H9 (cell line): ENCODE measurements around the gene CERS3. TPM values are rescaled to one million over a fixed set of nuclear protein-coding genes. Genes with fewer than 3 reads are reported as not detected.

Experiments used
- DNase-seq: peaks from one replicate; pipeline ENCODE4 v3.0.0-alpha.2; 2017
- H2AFZ ChIP-seq: one replicate; pipeline ENCODE4 v1.6.1; 2013; ENCODE audit warnings: mild to moderate bottlenecking, low read length, control low read depth, moderate library complexity
- H2AK5ac ChIP-seq: 2 replicates; pipeline ENCODE4 v1.6.1; 2013; ENCODE audit warnings: low read length, control low read depth, mixed read lengths; ENCODE audit not compliant: insufficient read length
- H2BK120ac ChIP-seq: one replicate; pipeline ENCODE4 v1.6.1; 2013; ENCODE audit warnings: low read depth, mild to moderate bottlenecking, low read length, control low read depth, inconsistent platforms; ENCODE audit not compliant: poor library complexity, severe bottlenecking
- H2BK12ac ChIP-seq: 2 replicates; pipeline ENCODE4 v1.6.1; 2013; ENCODE audit warnings: low read length, control low read depth, mixed read lengths, low read depth; ENCODE audit not compliant: insufficient read length
- H2BK15ac ChIP-seq: 2 replicates; pipeline ENCODE4 v1.6.1; 2013; ENCODE audit warnings: low read depth, low read length, control low read depth
- H2BK20ac ChIP-seq: one replicate; pipeline ENCODE4 v1.6.1; 2013; ENCODE audit warnings: low read depth, mild to moderate bottlenecking, low read length, control low read depth, inconsistent platforms; ENCODE audit not compliant: poor library complexity, severe bottlenecking
- H2BK5ac ChIP-seq: 2 replicates; pipeline ENCODE4 v1.6.1; 2013; ENCODE audit warnings: low read length, control low read depth, mixed read lengths; ENCODE audit not compliant: insufficient read length
- H3K14ac ChIP-seq: 2 replicates; pipeline ENCODE4 v1.6.1; 2013; ENCODE audit warnings: low read length, control low read depth; ENCODE audit not compliant: insufficient read depth
- H3K18ac ChIP-seq: 2 replicates; pipeline ENCODE4 v1.6.1; 2013; ENCODE audit warnings: low read depth, mild to moderate bottlenecking, mixed read lengths, low read length, control low read depth; ENCODE audit not compliant: insufficient read length
- H3K23ac ChIP-seq: 2 replicates; pipeline ENCODE4 v1.6.1; 2013; ENCODE audit warnings: low read length, control low read depth, mixed read lengths, low read depth; ENCODE audit not compliant: insufficient read length
- H3K23me2 ChIP-seq: 2 replicates; pipeline ENCODE4 v1.6.1; 2013; ENCODE audit warnings: low read depth, mild to moderate bottlenecking, mixed read lengths, low read length, control low read depth; ENCODE audit not compliant: insufficient read length, poor library complexity, severe bottlenecking
- H3K27ac ChIP-seq: 2 replicates; pipeline ENCODE4 v1.5.1; 2013; ENCODE audit warnings: low read length, control low read depth, mixed read lengths, low read depth; ENCODE audit not compliant: insufficient read length
- H3K27me3 ChIP-seq: 2 replicates; pipeline ENCODE4 v1.6.1; 2013; ENCODE audit warnings: low read length, control low read depth, inconsistent platforms; ENCODE audit not compliant: insufficient read depth
- H3K4ac ChIP-seq: 2 replicates; pipeline ENCODE4 v1.6.1; 2013; ENCODE audit warnings: low read depth, mild to moderate bottlenecking, control low read depth, inconsistent platforms, low read length, moderate library complexity
- H3K4me1 ChIP-seq: 2 replicates; pipeline ENCODE4 v1.6.1; 2013; ENCODE audit warnings: low read length, control low read depth, inconsistent platforms; ENCODE audit not compliant: insufficient read depth
- H3K4me2 ChIP-seq: 2 replicates; pipeline ENCODE4 v1.6.1; 2013; ENCODE audit warnings: low read length, control low read depth, mixed read lengths; ENCODE audit not compliant: insufficient read length, insufficient read depth
- H3K56ac ChIP-seq: 2 replicates; pipeline ENCODE4 v1.6.1; 2013; ENCODE audit warnings: low read depth, mild to moderate bottlenecking, mixed read lengths, low read length, control low read depth; ENCODE audit not compliant: insufficient read length
- H3K79me1 ChIP-seq: 2 replicates; pipeline ENCODE4 v1.6.1; 2013; ENCODE audit warnings: low read depth, mild to moderate bottlenecking, moderate library complexity, low read length, control low read depth, inconsistent platforms; ENCODE audit not compliant: insufficient read depth, poor library complexity, severe bottlenecking
- H3K79me2 ChIP-seq: 2 replicates; pipeline ENCODE4 v1.6.1; 2013; ENCODE audit warnings: low read length, control low read depth, inconsistent platforms; ENCODE audit not compliant: insufficient read depth
- H3K9ac ChIP-seq: 2 replicates; pipeline ENCODE4 v1.6.1; 2013; ENCODE audit warnings: low read length, control low read depth, mixed read lengths; ENCODE audit not compliant: insufficient read length; ENCODE audit errors: extremely low read depth
- H3K9me3 ChIP-seq: one replicate; pipeline ENCODE4 v1.6.1; 2013; ENCODE audit warnings: low read depth, low read length, inconsistent platforms; ENCODE audit not compliant: control insufficient read depth
- H3T11ph ChIP-seq: one replicate; pipeline ENCODE4 v1.6.1; 2013; ENCODE audit warnings: mild to moderate bottlenecking, low read length, control low read depth, inconsistent platforms
- H4K20me1 ChIP-seq: one replicate; pipeline ENCODE4 v1.6.1; 2013; ENCODE audit not compliant: control insufficient read depth, insufficient read length, insufficient read depth
- H4K5ac ChIP-seq: 2 replicates; pipeline ENCODE4 v1.6.1; 2013; ENCODE audit warnings: low read depth, mild to moderate bottlenecking, mixed read lengths, low read length, control low read depth; ENCODE audit not compliant: insufficient read length
- H4K8ac ChIP-seq: replicated peaks from 2 replicates; pipeline ENCODE4 v1.6.1; 2013; ENCODE audit warnings: low read length, control low read depth, mixed read lengths, low read depth; ENCODE audit not compliant: insufficient read length
- H4K91ac ChIP-seq: 2 replicates; pipeline ENCODE4 v1.6.1; 2013; ENCODE audit warnings: low read depth, mild to moderate bottlenecking, moderate library complexity, mixed read lengths, low read length, control low read depth; ENCODE audit not compliant: insufficient read length
- H3K27ac Mint-ChIP-seq, 3 experiments: 2 replicates in 2 of 3; 3 replicates in 1 of 3; pipeline ENCODE4 v1.8.0; 2020 to 2021; ENCODE audit warnings: mixed read lengths in 3 of 3, mild to moderate bottlenecking in 1 of 3, moderate library complexity in 1 of 3
- H3K27me3 Mint-ChIP-seq: 2 replicates; pipeline ENCODE4 v1.8.0; 2021; ENCODE audit warnings: low read depth, mild to moderate bottlenecking, moderate library complexity, mixed read lengths
- H3K36me3 Mint-ChIP-seq, 3 experiments: 2 replicates in 2 of 3; 3 replicates in 1 of 3; pipeline ENCODE4 v1.8.0; 2020 to 2021; ENCODE audit warnings: low read depth in 3 of 3, mixed read lengths in 3 of 3; ENCODE audit not compliant: insufficient read depth in 1 of 3
- H3K4me1 Mint-ChIP-seq, 2 experiments: 2 replicates each; pipeline ENCODE4 v1.8.0; 2020; ENCODE audit warnings: mixed read lengths in 2 of 2
- H3K4me3 Mint-ChIP-seq, 2 experiments: 2 replicates in 1 of 2; 3 replicates in 1 of 2; pipeline ENCODE4 v1.8.0; 2020 to 2021; ENCODE audit warnings: mild to moderate bottlenecking in 2 of 2, mixed read lengths in 2 of 2, moderate library complexity in 1 of 2
- H3K9me3 Mint-ChIP-seq, 2 experiments: 2 replicates in 1 of 2; 3 replicates in 1 of 2; pipeline ENCODE4 v1.8.0; 2020; ENCODE audit warnings: mild to moderate bottlenecking in 2 of 2, mixed read lengths in 2 of 2, moderate library complexity in 1 of 2
- CTCF ChIP-seq: fragments of 200-600 bp; sonication (generic); conservative IDR thresholded peaks from 3 replicates; pipeline ENCODE4 v1.8.0; 2021; ENCODE audit warnings: antibody characterized with exemption, mild to moderate bottlenecking
- WGBS: extraction: QIAGEN DNeasy Blood & Tissue Kit; methylation state at CpG from one replicate; pipeline ENCODE4 v1.1.7; 2013; ENCODE audit warnings: missing lambda C conversion rate, low lambda C conversion rate, mixed read lengths; ENCODE audit not compliant: insufficient read length; ENCODE audit errors: extremely low coverage; 5-methylcytosine and 5-hydroxymethylcytosine counted together
- total RNA-seq: library from RNA; stranded (reverse); gene quantifications from 2 replicates; pipeline ENCODE4 v1.2.1, GENCODE V29; 2021

Gene CERS3
- total RNA-seq, 1 experiment from 2014 or later = 1.4 TPM

- Histone ChIP-seq H3K18ac (no peak overlapping the region), H4K91ac (no peak overlapping the region), H2BK120ac (no peak overlapping the region), H3K27me3 (no peaks in the 10 kb centered on the region), H3T11ph (no peak overlapping the region), H2BK20ac (no peak overlapping the region), H3K27ac (no peak overlapping the region), H4K20me1 (no peaks in the 10 kb centered on the region), H3K9ac (no peak overlapping the region), H2BK15ac (no peak overlapping the region), H2AK5ac (no peak overlapping the region), H3K4me1 (no peaks in the 10 kb centered on the region), H3K4me2 (no peak overlapping the region), H3K79me1 (no peaks in the 10 kb centered on the region), H2AFZ (no peak overlapping the region), H3K79me2 (no peaks in the 10 kb centered on the region), H3K23me2 (no peaks in the 10 kb centered on the region), H2BK12ac (no peak overlapping the region), H3K14ac (no peak overlapping the region), H3K23ac (no peak overlapping the region), H3K56ac (no peak overlapping the region), H2BK5ac (no peak overlapping the region), H3K9me3 (no peaks in the 10 kb centered on the region), H4K5ac (no peak overlapping the region), H4K8ac (no peak overlapping the region), H3K4ac (no peak overlapping the region)
- H3K27me3 Mint-ChIP-seq = no peaks in the 10 kb centered on the region
- H3K4me3 Mint-ChIP-seq = no peak overlapping the region
- no peak for TF ChIP-seq CTCF
- no peaks in the 10 kb centered on the region for H3K36me3 Mint-ChIP-seq
- no peak for DNase-seq
- H3K9me3 Mint-ChIP-seq = peaks cover 0 to 3% of the 10 kb centered on the region in 2 experiments; a peak in 2 of 5 replicates
- no CpG with 5 or more reads among the region's 4 CpGs for WGBS
- H3K4me1 Mint-ChIP-seq = no peaks in the 10 kb centered on the region
- no peak overlapping the region for H3K27ac Mint-ChIP-seq
These were observed 133.9 kb downstream of the CERS3 start for GRCh38 chr15:100394736-100395440.
